Upper lobe of right lung (tissue), 1 donor: Measurements from ENCODE around the gene TCF7L1. TPM values are rescaled to one million over a fixed set of nuclear protein-coding genes. Genes with fewer than 3 reads are reported as not detected.

Experiments used
- ATAC-seq: fragments of 200-7000 bp; cut with Tn5 transposase; one replicate; pipeline ENCODE4 v1.9.1; 2020; ENCODE audit warnings: mild to moderate bottlenecking, moderate library complexity
- DNase-seq: peaks from one replicate; pipeline ENCODE4 v3.0.0-alpha.2; 2020
- H3K27ac ChIP-seq: fragments of 200-600 bp; one replicate; pipeline ENCODE4 v1.8.0; 2022
- H3K27me3 ChIP-seq: fragments of 200-600 bp; one replicate; pipeline ENCODE4 v1.8.0; 2022; ENCODE audit warnings: mild to moderate bottlenecking
- H3K36me3 ChIP-seq: fragments of 200-600 bp; one replicate; pipeline ENCODE4 v1.8.0; 2022
- H3K4me1 ChIP-seq: fragments of 200-600 bp; one replicate; pipeline ENCODE4 v1.8.0; 2022
- H3K4me3 ChIP-seq: fragments of 200-600 bp; one replicate; pipeline ENCODE4 v1.8.0; 2022; ENCODE audit warnings: mild to moderate bottlenecking
- H3K9me3 ChIP-seq: fragments of 200-600 bp; one replicate; pipeline ENCODE4 v1.8.0; 2022
- intact Hi-C: fragments of 100-400 bp; cut with DNase I; formaldehyde crosslinking; loops from one replicate; pipeline ENCODE4 v1.11.0; 2022
- total RNA-seq: library from RNA; stranded (reverse); fragmentation: NEBNext Ultra II Directional; extraction: Animal tissue kit (Norgen Biotek cat#: 25700); gene quantifications from one replicate; pipeline ENCODE4 v1.2.1, GENCODE V29; 2021
- TF ChIP-seq, protein P1 (sequence below): fragments of 200-600 bp; IDR thresholded peaks from one replicate; pipeline ENCODE4 v1.8.0; 2022; ENCODE audit warnings: antibody characterized with exemption
- donor health status: DM: no; HTN: yes; CAD: no; lungs with severe emphysema.

TCF7L1 gene
- total RNA-seq, 1 donor from 2014 or later: 21.1 TPM

DNA sequence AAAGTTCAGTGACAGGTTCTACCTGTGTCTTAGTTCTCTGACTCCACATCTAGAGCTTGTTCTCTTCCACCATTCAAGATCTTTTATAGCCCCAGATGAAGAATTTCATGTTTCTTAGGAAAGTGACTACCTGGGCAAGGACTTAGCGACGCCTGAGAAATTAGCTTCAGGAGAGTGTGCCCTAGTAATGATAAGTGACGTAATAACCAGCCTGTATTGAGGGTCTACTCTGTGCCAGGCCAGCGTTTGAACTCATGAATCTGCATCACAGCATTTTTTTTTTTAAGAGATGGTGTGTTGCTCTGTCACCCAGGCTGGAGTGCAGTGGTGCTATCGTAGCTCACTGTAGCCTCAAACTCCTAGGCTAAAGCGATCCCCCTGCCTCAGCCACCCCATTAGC, 51.8 kb downstream of the TCF7L1 start:
- Histone ChIP-seq H3K9me3 (no peaks in the 10 kb centered on the region), H3K4me3 (no peak overlapping the region), H3K27ac (no peak overlapping the region), H3K27me3 (no peaks in the 10 kb centered on the region), H3K4me1 (peaks cover 26% of the 10 kb centered on the region), H3K36me3 (no peaks in the 10 kb centered on the region)
- intact Hi-C loops: no loop called here
- ATAC-seq (no peak), DNase-seq (no peak)
- TF ChIP-seq, protein P1, sequence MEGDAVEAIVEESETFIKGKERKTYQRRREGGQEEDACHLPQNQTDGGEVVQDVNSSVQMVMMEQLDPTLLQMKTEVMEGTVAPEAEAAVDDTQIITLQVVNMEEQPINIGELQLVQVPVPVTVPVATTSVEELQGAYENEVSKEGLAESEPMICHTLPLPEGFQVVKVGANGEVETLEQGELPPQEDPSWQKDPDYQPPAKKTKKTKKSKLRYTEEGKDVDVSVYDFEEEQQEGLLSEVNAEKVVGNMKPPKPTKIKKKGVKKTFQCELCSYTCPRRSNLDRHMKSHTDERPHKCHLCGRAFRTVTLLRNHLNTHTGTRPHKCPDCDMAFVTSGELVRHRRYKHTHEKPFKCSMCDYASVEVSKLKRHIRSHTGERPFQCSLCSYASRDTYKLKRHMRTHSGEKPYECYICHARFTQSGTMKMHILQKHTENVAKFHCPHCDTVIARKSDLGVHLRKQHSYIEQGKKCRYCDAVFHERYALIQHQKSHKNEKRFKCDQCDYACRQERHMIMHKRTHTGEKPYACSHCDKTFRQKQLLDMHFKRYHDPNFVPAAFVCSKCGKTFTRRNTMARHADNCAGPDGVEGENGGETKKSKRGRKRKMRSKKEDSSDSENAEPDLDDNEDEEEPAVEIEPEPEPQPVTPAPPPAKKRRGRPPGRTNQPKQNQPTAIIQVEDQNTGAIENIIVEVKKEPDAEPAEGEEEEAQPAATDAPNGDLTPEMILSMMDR: no peak

DNA sequence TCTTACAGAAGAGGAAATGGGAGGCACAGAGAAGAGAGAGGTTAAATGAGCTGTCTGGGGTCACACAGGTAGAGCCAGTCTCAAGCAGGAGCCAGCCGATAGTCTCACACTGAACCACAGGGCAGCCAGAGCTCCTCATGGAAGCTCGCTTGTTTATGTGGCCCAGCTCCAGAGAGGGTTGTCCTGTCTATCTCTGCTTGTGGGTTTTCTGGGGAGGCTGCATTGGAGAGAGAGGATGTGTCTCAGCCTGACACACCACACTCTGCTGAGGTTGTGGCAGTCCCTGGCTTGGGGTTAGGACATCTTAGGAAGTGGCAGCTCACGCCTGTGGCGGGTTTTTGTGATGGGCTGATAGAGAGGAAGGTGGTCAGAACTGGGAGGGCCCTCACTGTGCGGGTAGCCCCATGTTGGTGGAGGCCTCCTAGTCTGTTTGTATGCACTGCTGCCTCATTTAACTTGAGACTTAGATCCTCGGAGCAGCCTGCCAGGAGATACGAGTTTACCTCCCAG, 52.3 kb downstream of the TCF7L1 start:
- DNase-seq (no peak), ATAC-seq (no peak)
- no peak overlapping the region for H3K27ac ChIP-seq
- no peaks in the 10 kb centered on the region for H3K9me3 ChIP-seq
- TF ChIP-seq, protein P1: no peak
- H3K4me3 ChIP-seq: no peak overlapping the region
- H3K4me1 ChIP-seq: peaks cover 21% of the 10 kb centered on the region
- no peaks in the 10 kb centered on the region for H3K27me3 ChIP-seq
- intact Hi-C loops: no loop called here
- H3K36me3 ChIP-seq: no peaks in the 10 kb centered on the region

DNA sequence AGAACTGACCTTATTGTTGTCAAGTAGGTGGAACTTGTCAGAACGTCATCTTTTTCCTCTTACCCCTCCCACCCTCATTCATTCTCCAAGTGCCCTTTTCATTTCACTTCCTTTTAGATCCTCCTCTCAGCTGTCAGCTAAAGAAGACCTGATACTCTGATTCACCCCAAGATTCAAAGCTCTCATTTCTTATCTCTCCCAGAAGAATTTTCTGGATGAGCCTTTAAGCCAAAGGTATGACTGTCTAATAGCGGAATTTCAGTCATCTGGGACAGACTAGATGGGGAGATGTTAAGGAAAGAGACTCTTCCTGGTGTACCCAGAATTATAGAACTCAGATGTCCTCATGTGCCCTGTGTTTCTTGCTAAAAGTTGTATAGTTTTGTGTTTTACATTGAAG, 53.9 kb downstream of the TCF7L1 start:
- Histone ChIP-seq H3K4me1 (peaks cover 10% of the 10 kb centered on the region), H3K36me3 (no peaks in the 10 kb centered on the region), H3K4me3 (no peak overlapping the region), H3K9me3 (no peaks in the 10 kb centered on the region), H3K27me3 (no peaks in the 10 kb centered on the region), H3K27ac (no peak overlapping the region)
- no peak for DNase-seq
- TF ChIP-seq, protein P1: no peak
- intact Hi-C loops: no loop called here
- ATAC-seq: no peak

DNA sequence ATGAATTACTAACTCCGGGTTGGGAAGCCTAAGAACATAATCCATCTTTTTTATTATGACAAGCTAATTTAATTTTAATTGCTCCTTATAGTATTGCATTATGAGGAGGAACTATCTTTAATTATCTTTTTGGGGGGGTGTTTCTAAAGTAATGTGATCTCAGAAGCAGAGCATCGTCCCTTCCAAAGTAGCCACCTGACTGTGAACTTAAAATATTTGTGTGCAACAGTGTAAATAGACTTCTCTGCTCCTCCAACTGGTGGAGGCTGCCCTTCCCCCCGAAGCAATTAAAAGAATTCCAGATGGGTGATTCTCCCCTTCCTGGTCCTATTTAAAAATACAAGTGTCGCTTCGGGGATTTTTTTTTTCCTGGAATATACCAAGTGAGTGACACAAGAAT, 55.7 kb downstream of the TCF7L1 start:
- Histone ChIP-seq H3K4me1 (peaks cover 10% of the 10 kb centered on the region), H3K36me3 (no peaks in the 10 kb centered on the region), H3K9me3 (no peaks in the 10 kb centered on the region), H3K4me3 (no peak overlapping the region), H3K27ac (no peak overlapping the region), H3K27me3 (no peaks in the 10 kb centered on the region)
- TF ChIP-seq, protein P1: no peak
- no peak for DNase-seq
- intact Hi-C loops: no loop called here
- ATAC-seq: peak; percentile 47

DNA sequence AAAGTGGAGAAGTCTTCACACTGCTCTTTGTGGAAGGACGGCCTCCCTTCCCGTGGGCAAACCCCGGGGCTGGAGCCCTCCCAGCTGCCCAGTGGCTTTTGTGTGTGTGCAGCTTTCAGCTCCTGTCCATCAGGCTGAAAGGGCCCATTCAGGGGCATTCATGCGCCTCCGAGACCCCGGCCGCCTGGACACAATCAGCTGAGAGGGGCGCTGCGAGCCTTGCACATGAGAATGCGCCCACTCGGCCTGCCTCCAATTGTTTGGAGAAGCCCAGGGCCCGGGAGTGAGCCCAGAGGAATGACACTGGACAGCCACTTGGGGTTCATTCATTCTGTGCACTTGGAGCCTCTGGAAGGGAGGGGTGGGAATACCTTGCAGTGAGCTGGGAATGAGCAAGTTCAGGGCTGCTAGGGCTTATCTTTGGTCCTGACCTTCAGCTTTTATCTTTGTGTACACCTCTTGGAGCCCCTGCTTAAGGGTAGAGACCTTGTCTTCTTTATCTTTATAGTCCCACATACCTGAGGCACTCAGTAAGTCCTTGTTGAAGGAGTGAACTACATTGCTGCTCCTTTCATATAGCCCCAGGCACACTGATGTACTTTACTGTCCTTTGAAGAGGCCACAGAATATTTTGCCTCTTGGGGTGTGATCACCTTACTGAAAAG, 56.5 kb downstream of the TCF7L1 start:
- TF ChIP-seq, protein P1: no peak
- H3K4me3 ChIP-seq: no peak overlapping the region
- no peak for DNase-seq
- ATAC-seq: no peak
- no peak overlapping the region for H3K27ac ChIP-seq
- no peaks in the 10 kb centered on the region for H3K9me3 ChIP-seq
- no peaks in the 10 kb centered on the region for H3K27me3 ChIP-seq
- H3K36me3 ChIP-seq: no peaks in the 10 kb centered on the region
- intact Hi-C loops: no loop called here
- H3K4me1 ChIP-seq: peaks cover 10% of the 10 kb centered on the region
